Prostate gland (tissue), 2 donors: ENCODE data around the gene F11. TPM values are rescaled to one million over a fixed set of nuclear protein-coding genes. Genes with fewer than 3 reads are reported as not detected.

Experiments used
- DNase-seq: peaks from one replicate; pipeline ENCODE4 v3.0.0-alpha.2; 2019; ENCODE audit warnings: low spot score
- H3K27ac ChIP-seq, 2 donors: fragments of 200-600 bp; sonication (generic); 2 replicates each; pipeline ENCODE4 v1.5.1; 2017 to 2019
- H3K27me3 ChIP-seq: fragments of 200-600 bp; sonication (generic); replicated peaks from 2 replicates; pipeline ENCODE4 v1.5.1; 2019; ENCODE audit not compliant: insufficient read depth
- H3K36me3 ChIP-seq, 2 donors: fragments of 200-600 bp; sonication (generic); 1 replicate in 1 of 2; 2 replicates in 1 of 2; pipeline versions ENCODE4 v1.5.1 to v1.8.1; 2017 to 2019
- H3K4me1 ChIP-seq: fragments of 200-600 bp; sonication (generic); replicated peaks from 2 replicates; pipeline ENCODE4 v1.5.1; 2019
- H3K4me3 ChIP-seq, 2 donors: fragments of 200-600 bp; sonication (generic); 2 replicates each; pipeline ENCODE4 v1.5.1; 2017 to 2019
- H3K9me3 ChIP-seq: fragments of 200-600 bp; sonication (generic); 2 replicates; pipeline ENCODE4 v1.5.1; 2017
- CTCF ChIP-seq, 4 experiments: fragments of 200-600 bp in 2 of 4; fragments of 450-650 bp in 2 of 4; sonication (generic) in 2 of 4; IDR thresholded peaks; 1 replicate in 3 of 4; 2 replicates in 1 of 4; pipeline ENCODE4 v1.5.1; 2016 to 2019; ENCODE audit warnings: antibody characterized with exemption in 4 of 4, mild to moderate bottlenecking in 2 of 4, moderate library complexity in 2 of 4
- POLR2A ChIP-seq: fragments of 450-650 bp; IDR thresholded peaks from one replicate; pipeline ENCODE4 v1.6.1; 2016; ENCODE audit warnings: antibody characterized with exemption, mild to moderate bottlenecking
- POLR2AphosphoS5 ChIP-seq: sonication (generic); formaldehyde crosslinking; IDR thresholded peaks from one replicate; pipeline ENCODE4 v1.6.1; 2017; ENCODE audit warnings: antibody characterized with exemption
- WGBS: methylation state at CpG from one replicate; pipeline ENCODE4 v1.1.5; 2018; 5-methylcytosine and 5-hydroxymethylcytosine counted together
- intact Hi-C: fragments of 100-400 bp; cut with DNase I; formaldehyde crosslinking; loops from one replicate; pipeline ENCODE4 v1.14.2; 2022
- total RNA-seq, 2 donors: library from RNA; depleted of rRNA; stranded (reverse); fragments of >200 nt; gene quantifications; one replicate each; pipeline ENCODE4 v1.1.0, GENCODE V29; 2016

The F11 gene
- total RNA-seq, 2 donors from 2014 or later, result not detected

GRCh38 chr4:186326391-186326790 is 60.4 kb downstream of the F11 start:
- H3K27me3 ChIP-seq, result no peaks in the 10 kb centered on the region
- WGBS, result 39% methylated on average over 3 of the region's 3 CpGs

GRCh38 chr4:186329372-186329771 is 63.4 kb downstream of the F11 start:
- H3K9me3 ChIP-seq, result no peaks in the 10 kb centered on the region
- no peaks in the 10 kb centered on the region for H3K27me3 ChIP-seq
- WGBS, result 96% methylated on average over 15 of the region's 15 CpGs
- H3K27ac ChIP-seq, result no peak overlapping the region
- TF ChIP-seq POLR2AphosphoS5 (no peak), CTCF (IDR thresholded peaks at IDR 0.05) (no peak), POLR2A (no peak)
- DNase-seq, result no peak
- no peaks in the 10 kb centered on the region for H3K4me1 ChIP-seq
- intact Hi-C loops, result no loop called here
- H3K4me3 ChIP-seq, result no peak overlapping the region
- no peaks in the 10 kb centered on the region for H3K36me3 ChIP-seq

More at GRCh38 chr4:186326391-186326790, 60.4 kb downstream of the F11 start:
- no peak for DNase-seq
- H3K4me3 ChIP-seq, result no peak overlapping the region
- H3K27ac ChIP-seq, result no peak overlapping the region
- H3K9me3 ChIP-seq, result no peaks in the 10 kb centered on the region
- TF ChIP-seq CTCF (IDR thresholded peaks at IDR 0.05) (no peak), POLR2A (no peak), POLR2AphosphoS5 (no peak)
- no peaks in the 10 kb centered on the region for H3K36me3 ChIP-seq
- intact Hi-C loops, result no loop called here
- H3K4me1 ChIP-seq, result no peaks in the 10 kb centered on the region

GRCh38 chr4:186330368-186330767 is 64.4 kb downstream of the F11 start:
- no peak for DNase-seq
- intact Hi-C loops, result no loop called here
- H3K27ac ChIP-seq, result no peak overlapping the region
- WGBS, result 89% methylated on average over 3 of the region's 3 CpGs
- H3K4me3 ChIP-seq, result no peak overlapping the region
- TF ChIP-seq CTCF (IDR thresholded peaks at IDR 0.05), result no peak
- no peak for TF ChIP-seq POLR2AphosphoS5
- no peak for TF ChIP-seq POLR2A
- H3K36me3 ChIP-seq, result no peaks in the 10 kb centered on the region
- no peaks in the 10 kb centered on the region for H3K9me3 ChIP-seq
- H3K4me1 ChIP-seq, result no peaks in the 10 kb centered on the region
- H3K27me3 ChIP-seq, result no peaks in the 10 kb centered on the region

GRCh38 chr4:186335793-186336192 is 69.8 kb downstream of the F11 start:
- H3K4me1 ChIP-seq, result no peaks in the 10 kb centered on the region
- no peak overlapping the region for H3K27ac ChIP-seq
- H3K36me3 ChIP-seq, result no peaks in the 10 kb centered on the region
- WGBS, result 22% methylated on average over 1 of the region's 1 CpG
- intact Hi-C loops, result no loop called here
- H3K9me3 ChIP-seq, result no peaks in the 10 kb centered on the region
- TF ChIP-seq POLR2AphosphoS5 (no peak), POLR2A (no peak), CTCF (IDR thresholded peaks at IDR 0.05) (no peak)
- no peaks in the 10 kb centered on the region for H3K27me3 ChIP-seq
- no peak overlapping the region for H3K4me3 ChIP-seq
- DNase-seq, result no peak

Other genes starting within 250 kb of the F11 start
- gene TLR3, start 197.0 kb upstream of the F11 start, total RNA-seq, result 1 to 10 TPM; 4.3 to 5.2 TPM
- 10 to 100 TPM; 12.9 to 27.0 TPM for gene FAM149A, start 161.5 kb upstream of the F11 start, total RNA-seq
- 10 to 100 TPM; 23.5 to 40.2 TPM for gene CYP4V2, start 74.6 kb upstream of the F11 start, total RNA-seq
- 1 to 10 TPM in 1 of 2 donors, not detected in 1; 1.5 TPM for gene KLKB1, start 38.7 kb upstream of the F11 start, total RNA-seq